HL-60 (cell line): ENCODE measurements around the gene PRKRA.

Experiments used
- DNase-seq, 2 experiments: peaks; one replicate each; pipeline ENCODE4 v3.0.0-alpha.2; 2010 to 2020; ENCODE audit warnings: low read depth in 1 of 2, low spot score in 1 of 2
- H3K27ac ChIP-seq: fragments of 250-450 bp; sonication (Bioruptor Pico); replicated peaks from 2 replicates; pipeline ENCODE4 v1.5.1; 2020; ENCODE audit warnings: mild to moderate bottlenecking, moderate library complexity
- H3K27me3 ChIP-seq: fragments of 250-450 bp; sonication (Bioruptor Pico); 2 replicates; pipeline ENCODE4 v1.5.1; 2021; ENCODE audit warnings: mild to moderate bottlenecking, moderate library complexity; ENCODE audit not compliant: insufficient read depth, poor library complexity, severe bottlenecking
- H3K4me3 ChIP-seq: replicated peaks from 2 replicates; pipeline ENCODE4 v1.5.1; 2011; ENCODE audit warnings: mild to moderate bottlenecking, control low read depth, low read length; ENCODE audit not compliant: insufficient read depth
- GABPA ChIP-seq: IDR thresholded peaks from 2 replicates; pipeline ENCODE4 v1.6.1; 2012; ENCODE audit warnings: low read depth
- POLR2AphosphoS5 ChIP-seq: IDR thresholded peaks from 2 replicates; pipeline ENCODE4 v1.6.1; 2012; ENCODE audit warnings: low read depth
- SPI1 ChIP-seq: IDR thresholded peaks from 2 replicates; pipeline ENCODE4 v1.6.1; 2012; ENCODE audit warnings: low read depth, mild to moderate bottlenecking, borderline replicate concordance
- TF ChIP-seq, protein P1 (sequence below): IDR thresholded peaks from one replicate; pipeline ENCODE4 v1.5.1; 2011; ENCODE audit warnings: low read length, control low read depth, inconsistent platforms; ENCODE audit not compliant: insufficient read depth
- TF ChIP-seq, protein P2 (sequence below): IDR thresholded peaks from 2 replicates; pipeline ENCODE4 v1.6.1; 2012; ENCODE audit warnings: low read depth; ENCODE audit not compliant: insufficient replicate concordance

PRKRA gene

DNA sequence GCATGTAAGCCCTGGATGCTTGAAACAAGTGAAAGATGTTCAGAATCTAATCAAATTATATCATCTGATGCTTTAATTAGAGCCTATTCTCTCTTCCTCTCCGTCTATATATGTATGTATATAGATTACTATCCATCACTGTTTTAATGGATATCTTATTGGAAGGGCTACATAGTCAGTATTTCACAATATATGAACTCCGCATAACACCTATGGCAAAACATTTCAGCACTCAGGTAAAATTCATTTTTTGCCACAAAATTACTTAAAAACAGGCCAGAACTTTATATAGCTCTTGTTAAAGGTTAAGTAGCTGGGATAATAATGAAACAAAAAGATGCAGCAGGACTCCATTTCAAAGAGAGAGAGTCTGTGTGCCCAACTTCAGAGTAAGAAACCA lies 1.4 kb upstream of the PRKRA start:
- H3K4me3 ChIP-seq: no peak overlapping the region
- no peak for DNase-seq
- H3K27ac ChIP-seq: no peak overlapping the region
- H3K27me3 ChIP-seq: no peaks in the 10 kb centered on the region
- no peak for TF ChIP-seq POLR2AphosphoS5
- TF ChIP-seq, protein P1, sequence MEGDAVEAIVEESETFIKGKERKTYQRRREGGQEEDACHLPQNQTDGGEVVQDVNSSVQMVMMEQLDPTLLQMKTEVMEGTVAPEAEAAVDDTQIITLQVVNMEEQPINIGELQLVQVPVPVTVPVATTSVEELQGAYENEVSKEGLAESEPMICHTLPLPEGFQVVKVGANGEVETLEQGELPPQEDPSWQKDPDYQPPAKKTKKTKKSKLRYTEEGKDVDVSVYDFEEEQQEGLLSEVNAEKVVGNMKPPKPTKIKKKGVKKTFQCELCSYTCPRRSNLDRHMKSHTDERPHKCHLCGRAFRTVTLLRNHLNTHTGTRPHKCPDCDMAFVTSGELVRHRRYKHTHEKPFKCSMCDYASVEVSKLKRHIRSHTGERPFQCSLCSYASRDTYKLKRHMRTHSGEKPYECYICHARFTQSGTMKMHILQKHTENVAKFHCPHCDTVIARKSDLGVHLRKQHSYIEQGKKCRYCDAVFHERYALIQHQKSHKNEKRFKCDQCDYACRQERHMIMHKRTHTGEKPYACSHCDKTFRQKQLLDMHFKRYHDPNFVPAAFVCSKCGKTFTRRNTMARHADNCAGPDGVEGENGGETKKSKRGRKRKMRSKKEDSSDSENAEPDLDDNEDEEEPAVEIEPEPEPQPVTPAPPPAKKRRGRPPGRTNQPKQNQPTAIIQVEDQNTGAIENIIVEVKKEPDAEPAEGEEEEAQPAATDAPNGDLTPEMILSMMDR: no peak
- no peak for TF ChIP-seq GABPA
- no peak for TF ChIP-seq SPI1
- TF ChIP-seq, protein P2, sequence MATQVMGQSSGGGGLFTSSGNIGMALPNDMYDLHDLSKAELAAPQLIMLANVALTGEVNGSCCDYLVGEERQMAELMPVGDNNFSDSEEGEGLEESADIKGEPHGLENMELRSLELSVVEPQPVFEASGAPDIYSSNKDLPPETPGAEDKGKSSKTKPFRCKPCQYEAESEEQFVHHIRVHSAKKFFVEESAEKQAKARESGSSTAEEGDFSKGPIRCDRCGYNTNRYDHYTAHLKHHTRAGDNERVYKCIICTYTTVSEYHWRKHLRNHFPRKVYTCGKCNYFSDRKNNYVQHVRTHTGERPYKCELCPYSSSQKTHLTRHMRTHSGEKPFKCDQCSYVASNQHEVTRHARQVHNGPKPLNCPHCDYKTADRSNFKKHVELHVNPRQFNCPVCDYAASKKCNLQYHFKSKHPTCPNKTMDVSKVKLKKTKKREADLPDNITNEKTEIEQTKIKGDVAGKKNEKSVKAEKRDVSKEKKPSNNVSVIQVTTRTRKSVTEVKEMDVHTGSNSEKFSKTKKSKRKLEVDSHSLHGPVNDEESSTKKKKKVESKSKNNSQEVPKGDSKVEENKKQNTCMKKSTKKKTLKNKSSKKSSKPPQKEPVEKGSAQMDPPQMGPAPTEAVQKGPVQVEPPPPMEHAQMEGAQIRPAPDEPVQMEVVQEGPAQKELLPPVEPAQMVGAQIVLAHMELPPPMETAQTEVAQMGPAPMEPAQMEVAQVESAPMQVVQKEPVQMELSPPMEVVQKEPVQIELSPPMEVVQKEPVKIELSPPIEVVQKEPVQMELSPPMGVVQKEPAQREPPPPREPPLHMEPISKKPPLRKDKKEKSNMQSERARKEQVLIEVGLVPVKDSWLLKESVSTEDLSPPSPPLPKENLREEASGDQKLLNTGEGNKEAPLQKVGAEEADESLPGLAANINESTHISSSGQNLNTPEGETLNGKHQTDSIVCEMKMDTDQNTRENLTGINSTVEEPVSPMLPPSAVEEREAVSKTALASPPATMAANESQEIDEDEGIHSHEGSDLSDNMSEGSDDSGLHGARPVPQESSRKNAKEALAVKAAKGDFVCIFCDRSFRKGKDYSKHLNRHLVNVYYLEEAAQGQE: no peak

DNA sequence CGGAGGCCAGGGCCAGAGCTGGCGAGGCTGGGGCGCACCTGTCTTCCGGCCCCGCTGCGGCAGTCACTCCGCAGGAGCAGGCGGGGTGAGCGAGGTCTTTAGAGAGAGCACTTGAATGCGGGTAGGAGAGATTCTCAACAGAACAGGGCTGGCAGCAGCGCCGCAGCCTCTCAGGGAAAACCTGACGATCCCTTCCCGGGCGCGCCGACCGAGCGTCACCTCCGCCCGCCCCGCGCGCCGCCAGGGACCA lies 526 bp downstream of the PRKRA start:
- H3K27ac ChIP-seq: peak overlapping the region; percentile 89
- TF ChIP-seq GABPA (no peak), POLR2AphosphoS5 (no peak), SPI1 (no peak)
- TF ChIP-seq, protein P2: no peak
- DNase-seq: no peak
- H3K27me3 ChIP-seq: no peaks in the 10 kb centered on the region
- peak overlapping the region; percentile 88 for H3K4me3 ChIP-seq

DNA sequence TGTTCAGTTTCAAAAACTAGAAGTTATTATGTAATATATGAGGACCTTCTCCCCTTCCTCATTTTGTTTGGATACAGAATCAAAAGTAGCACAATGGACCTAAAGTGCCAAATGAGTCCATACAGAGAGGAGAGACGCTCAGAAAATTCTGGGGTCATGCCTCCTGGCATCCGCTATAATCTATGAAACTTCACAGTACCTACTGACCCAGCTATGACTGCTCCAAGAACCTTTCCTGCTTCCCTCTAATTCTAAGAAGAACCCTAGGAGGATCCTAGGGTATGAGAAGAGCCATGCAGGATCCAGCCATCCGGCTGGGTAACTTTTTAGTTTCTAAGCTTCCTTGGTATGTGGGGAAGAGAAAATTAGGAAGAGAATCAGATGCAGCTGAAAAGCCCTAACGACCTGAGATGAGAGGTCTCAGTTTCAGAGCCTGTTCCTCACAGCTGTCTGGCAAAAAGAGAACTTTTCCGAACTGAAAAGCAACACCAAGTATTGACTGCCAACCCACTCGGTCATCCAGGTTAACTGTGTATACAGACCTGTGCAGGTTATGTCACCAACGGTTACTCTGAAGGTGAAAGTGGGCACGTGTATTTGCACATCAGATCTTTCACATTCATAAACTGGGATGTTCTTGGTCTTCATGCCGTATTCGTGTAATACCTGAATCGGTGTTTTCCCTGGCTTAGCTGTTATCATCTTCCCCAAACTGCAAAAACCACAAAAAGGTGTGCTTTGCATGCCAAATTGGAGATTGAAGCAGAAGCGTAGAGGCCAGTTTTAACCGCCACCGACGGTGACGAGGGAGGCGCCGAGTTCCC lies 1.1 kb downstream of the PRKRA start:
- TF ChIP-seq GABPA: 0 out of 2 replicates have a peak, but pooled peaks have one; percentile 6
- TF ChIP-seq, protein P1: no peak
- 0 out of 2 replicates have a peak, but pooled peaks have one; percentile 5 for TF ChIP-seq POLR2AphosphoS5
- TF ChIP-seq, protein P2: no peak
- peak; percentile 19; the same call in 1 of the 2 replicates for TF ChIP-seq SPI1
- Histone ChIP-seq H3K4me3 (peak overlapping the region; percentile 88), H3K27ac (peak overlapping the region; percentile 89), H3K27me3 (no peaks in the 10 kb centered on the region)
- DNase-seq: peak in 1 of 2 experiments; percentile 17
